Muscle of arm (tissue), 12 donors: Measurements from ENCODE around the gene NDUFAF3. TPM values are rescaled to one million over a fixed set of nuclear protein-coding genes. Genes with fewer than 3 reads are reported as not detected.
"Not testable (repeated sequence)": the region's sequence is repeated elsewhere in the genome, so short reads cannot be mapped to it uniquely, and the experiment has no call there.

ENCODE experiments used
- DNase-seq: peaks from one replicate; pipeline ENCODE4 v3.0.0-alpha.2; 2013
- polyA plus RNA-seq, 12 donors: library from polyadenylated mRNA; unstranded; fragments of 120-200 nt; gene quantifications; one replicate each; pipeline ENCODE4 v1.2.1, GENCODE V29; 2013; ENCODE audit not compliant: insufficient read length in 12 of 12

The NDUFAF3 gene
- polyA plus RNA-seq, 12 donors = 38.5 to 65.7 (median 52.5) TPM; not detected in 1

DNA sequence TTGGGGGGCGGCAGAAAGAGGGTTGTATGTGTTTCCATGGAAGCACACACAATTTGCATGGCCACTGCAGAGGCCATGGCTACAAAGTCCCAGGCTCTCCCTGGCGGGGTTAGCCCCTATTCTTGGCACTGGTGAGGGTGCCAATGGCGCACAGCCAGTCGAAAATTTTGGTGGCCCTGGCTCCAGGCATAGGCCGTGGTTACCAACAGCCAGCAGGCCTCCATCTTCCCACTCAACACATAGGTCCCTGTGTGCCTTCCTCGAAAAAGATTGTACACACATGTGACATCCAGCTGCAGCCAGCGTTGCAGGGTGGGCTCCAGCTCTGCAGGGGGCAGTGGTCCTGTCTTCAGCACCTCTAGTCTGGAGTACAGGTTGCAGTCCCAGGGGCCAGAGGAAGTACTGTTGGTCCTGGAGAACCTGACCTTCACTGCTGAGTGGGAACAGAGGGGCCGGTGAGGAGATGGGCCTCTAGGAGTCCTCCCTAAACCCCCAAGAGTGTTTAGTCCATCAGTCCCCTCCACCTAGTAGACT is 24.8 kb upstream of the NDUFAF3 start:
- DNase-seq = no peak

DNA sequence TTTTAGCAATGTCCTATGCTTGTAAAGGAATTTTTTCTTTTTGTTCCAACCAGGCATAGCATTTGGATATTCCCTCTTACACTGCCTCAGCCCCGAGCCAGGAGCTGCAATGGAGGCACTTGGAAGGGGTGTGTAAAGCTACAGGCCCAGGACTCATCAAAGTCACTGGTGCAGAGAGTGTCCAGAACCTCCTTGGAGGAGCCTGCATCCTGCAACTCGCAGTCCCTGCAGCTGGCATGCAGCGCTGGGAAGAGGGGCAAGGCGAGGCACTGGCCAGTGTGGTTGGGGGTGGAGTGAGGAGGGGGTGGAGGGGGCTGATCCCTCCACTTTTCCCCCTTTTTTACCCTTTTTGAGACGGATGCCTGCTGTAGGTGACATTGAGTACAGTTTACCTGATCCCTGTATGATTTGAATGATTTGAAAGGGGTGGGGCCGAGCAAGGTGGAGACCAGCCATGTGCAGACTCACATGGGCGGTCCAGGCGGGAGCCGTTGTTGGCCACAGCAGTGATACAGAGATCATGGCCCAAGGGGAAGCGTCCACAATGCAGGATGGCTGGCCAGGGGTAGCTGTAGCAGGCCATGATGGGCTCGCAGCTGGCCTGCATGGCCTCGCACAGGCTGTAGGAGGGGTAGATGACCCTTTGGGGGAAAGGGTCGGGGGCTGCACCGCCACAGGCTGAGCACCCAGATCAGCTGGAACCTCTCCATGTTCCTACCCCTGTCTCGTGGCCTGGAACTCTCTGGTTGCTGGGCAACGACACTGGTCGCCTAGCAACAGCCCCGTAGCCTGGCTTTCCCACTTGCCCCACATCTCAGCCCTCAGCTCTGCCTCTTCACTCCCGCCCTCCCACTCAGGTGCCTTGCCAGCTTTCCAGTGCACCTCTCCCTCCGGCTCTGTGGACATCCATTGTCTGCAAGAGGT is 23.9 kb upstream of the NDUFAF3 start:
- no peak for DNase-seq

DNA sequence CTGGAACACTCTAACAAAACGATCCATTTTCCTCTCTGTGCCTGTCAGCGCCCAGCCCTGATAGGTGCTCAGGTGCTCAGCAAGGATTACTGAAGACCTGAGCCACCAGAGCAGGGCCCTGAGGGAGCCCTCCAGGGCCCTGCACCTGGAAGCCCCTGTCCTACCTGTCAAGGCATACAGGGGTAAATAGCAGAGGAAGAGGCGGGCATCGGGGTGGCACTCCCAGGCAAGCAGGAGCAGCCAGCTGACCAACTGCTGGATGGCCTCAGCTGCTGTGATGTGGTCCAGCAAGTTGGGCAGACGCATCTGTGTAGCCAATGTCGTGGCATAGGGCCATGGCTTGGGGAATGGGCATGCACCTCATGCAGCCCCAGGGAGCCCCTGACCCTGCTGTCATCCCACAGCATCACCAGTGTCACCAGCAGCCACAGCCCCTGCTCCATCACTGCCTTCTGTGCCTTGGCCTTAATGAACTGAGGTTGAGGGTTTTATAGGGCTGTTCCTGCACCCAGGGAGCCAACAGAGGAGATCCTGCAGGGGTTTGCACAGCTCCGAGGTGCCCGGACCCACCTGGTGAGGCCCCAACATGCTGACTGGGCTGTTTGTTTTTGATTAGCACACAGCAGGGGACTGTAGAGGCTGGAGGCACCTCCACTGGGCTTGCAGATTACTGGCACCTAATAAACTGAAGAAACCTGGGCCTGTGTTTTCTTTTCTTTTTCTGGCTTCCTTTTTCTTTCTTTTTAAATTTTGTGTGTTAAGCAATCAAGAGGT is 22.6 kb upstream of the NDUFAF3 start:
- DNase-seq = no peak

- DNase-seq = no peak
These were observed 20.8 kb upstream of the NDUFAF3 start for GRCh38 chr3:49001155-49001554.

GRCh38 chr3:49004352-49005302 is 17.3 kb upstream of the NDUFAF3 start:
- DNase-seq = no peak

- no peak for DNase-seq
These were observed 16.6 kb upstream of the NDUFAF3 start for GRCh38 chr3:49005303-49005680.

- no peak for DNase-seq
These were observed 15.9 kb upstream of the NDUFAF3 start for GRCh38 chr3:49005998-49006397.

GRCh38 chr3:49006408-49007067 is 15.4 kb upstream of the NDUFAF3 start:
- no peak for DNase-seq

DNA sequence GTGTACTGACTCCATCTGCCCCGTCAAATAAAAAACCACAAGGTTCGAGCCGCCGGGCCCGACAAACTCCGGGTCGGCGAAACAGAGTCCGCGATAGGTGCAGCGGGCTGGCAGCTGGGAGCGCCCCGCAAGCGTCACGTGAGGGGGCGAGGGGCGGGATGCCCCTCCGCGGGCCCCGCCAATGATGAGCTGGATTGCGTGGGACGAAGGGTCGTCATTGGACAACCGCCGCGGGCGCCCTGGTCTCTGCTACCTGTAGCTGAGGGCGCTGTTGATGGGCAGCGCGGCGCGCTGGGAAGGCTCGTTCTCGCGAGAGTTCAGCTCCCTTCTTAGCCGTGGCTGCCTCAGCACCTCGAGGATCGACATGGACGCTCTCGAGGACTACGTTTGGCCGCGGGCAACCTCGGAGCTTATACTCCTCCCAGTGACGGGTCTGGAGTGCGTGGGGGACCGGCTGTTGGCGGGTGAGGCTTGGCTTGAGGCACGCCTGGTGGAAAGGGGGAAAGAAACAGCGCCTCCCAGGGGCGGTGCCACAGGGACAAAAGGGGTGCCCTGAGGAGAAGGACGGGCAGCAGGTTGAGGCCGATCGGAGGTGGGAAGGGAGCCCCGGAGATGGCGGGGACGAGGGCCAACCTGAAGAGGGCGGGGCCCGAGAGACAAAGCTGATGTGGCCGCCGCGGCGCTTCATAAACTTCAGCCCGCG is 14.7 kb upstream of the NDUFAF3 start, which contains the start of gene WDR6:
TSS of gene WDR6 (plus strand) at position 324 of the 703 bp plus-strand sequence. CDS start at position 365, 41 bp downstream.
- peak; percentile 95 for DNase-seq

GRCh38 chr3:49007771-49008528 is 14.0 kb upstream of the NDUFAF3 start:
- peak; percentile 84 for DNase-seq

- not testable (repeated sequence) for DNase-seq
These were observed 13.3 kb upstream of the NDUFAF3 start for GRCh38 chr3:49008627-49009026.

DNA sequence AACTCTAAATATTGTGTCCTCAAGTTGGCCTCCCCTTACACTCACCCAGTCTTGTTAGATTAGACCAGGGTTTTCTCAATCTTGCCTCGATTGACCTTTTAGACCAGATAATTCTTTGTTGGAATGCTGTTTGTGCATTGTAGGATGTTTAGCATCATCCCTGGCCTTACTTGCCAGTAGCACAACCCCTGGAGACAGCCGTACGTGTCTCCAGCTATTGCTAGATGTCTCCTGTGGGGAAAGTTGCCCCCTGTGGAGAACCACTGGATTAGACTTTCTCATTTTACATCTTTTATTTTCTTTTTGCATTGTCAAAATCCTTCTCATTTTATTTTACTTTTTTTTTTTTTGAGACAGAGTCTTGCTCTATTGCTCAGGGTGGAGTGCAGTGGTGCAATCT is 12.5 kb upstream of the NDUFAF3 start:
- no peak for DNase-seq

DNA sequence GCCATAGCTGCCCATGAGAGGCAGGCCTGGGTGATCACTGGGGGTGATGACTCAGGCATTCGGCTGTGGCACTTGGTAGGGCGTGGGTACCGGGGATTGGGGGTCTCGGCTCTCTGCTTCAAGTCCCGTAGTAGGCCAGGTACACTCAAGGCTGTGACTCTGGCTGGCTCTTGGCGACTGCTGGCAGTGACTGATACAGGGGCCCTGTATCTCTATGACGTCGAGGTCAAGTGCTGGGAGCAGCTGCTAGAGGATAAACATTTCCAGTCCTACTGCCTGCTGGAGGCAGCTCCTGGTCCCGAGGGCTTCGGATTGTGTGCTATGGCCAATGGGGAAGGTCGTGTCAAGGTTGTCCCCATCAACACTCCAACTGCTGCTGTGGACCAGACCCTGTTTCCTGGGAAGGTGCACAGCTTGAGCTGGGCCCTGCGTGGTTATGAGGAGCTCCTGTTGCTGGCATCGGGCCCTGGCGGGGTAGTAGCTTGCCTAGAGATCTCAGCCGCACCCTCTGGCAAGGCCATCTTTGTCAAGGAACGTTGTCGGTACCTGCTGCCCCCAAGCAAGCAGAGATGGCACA is 9.4 kb upstream of the NDUFAF3 start:
- no peak for DNase-seq

DNA sequence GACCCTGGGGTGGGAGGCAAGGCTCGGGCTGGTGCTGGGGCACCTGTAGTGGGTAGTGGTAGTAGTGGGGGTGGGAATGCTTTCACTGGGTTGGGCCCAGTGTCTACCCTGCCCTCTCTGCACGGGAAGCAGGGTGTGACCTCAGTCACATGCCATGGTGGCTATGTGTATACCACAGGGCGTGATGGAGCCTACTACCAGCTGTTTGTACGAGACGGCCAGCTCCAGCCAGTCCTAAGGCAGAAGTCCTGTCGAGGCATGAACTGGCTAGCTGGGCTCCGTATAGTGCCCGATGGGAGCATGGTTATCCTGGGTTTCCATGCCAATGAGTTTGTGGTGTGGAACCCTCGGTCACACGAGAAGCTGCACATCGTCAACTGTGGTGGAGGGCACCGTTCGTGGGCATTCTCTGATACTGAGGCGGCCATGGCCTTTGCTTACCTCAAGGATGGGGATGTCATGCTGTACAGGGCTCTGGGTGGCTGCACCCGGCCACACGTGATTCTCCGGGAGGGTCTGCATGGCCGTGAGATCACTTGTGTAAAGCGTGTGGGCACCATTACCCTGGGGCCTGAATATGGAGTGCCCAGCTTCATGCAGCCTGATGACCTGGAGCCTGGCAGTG is 8.7 kb upstream of the NDUFAF3 start:
- no peak for DNase-seq

DNA sequence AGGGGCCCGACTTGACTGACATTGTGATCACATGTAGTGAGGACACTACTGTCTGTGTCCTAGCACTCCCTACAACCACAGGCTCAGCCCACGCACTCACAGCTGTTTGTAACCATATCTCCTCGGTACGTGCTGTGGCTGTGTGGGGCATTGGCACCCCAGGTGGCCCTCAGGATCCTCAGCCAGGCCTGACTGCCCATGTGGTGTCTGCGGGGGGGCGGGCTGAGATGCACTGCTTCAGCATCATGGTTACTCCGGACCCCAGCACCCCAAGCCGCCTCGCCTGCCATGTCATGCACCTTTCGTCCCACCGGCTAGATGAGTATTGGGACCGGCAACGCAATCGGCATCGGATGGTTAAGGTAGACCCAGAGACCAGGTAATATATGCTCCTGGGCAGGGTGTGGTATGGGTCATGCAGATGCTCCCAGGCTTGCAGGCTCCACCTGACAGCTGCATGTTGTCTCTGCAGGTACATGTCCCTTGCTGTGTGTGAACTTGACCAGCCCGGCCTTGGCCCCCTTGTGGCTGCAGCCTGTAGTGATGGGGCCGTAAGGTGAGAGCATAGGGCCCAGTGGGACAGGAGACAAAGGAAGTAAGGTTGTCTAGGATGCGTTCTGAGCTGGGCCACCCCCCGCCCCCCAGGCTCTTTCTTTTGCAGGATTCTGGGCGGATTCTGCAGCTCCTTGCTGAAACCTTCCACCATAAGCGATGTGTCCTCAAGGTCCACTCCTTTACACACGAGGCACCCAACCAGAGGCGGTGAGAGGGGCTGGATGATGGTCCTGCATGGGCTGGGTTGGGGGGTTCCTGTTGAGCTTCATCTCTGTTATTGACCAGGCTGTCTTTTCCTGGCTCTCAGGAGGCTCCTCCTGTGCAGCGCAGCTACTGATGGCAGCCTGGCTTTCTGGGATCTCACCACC is 7.9 kb upstream of the NDUFAF3 start:
- no peak for DNase-seq

DNA sequence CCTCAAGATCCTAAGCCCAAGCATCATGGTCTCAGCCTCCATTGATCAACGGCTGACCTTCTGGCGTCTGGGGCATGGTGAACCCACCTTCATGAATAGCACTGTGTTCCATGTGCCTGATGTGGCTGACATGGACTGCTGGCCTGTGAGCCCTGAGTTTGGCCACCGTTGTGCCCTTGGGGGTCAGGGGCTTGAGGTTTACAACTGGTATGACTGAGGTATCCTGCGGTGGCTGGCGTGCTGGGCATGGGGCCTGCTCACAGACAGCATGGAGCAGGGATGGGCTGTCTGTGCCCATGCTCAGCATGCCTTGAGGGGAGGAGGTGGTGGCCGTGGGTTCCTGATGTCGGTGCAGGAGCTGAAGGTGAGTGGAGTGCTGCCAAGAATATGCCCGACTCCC is 6.8 kb upstream of the NDUFAF3 start:
- DNase-seq = no peak

- no peak for DNase-seq
These were observed 6.2 kb upstream of the NDUFAF3 start for GRCh38 chr3:49015765-49016164.
